HepG2 (cell line): ENCODE data around the gene SPINDOC. TPM values are rescaled to one million over a fixed set of nuclear protein-coding genes. Genes with fewer than 3 reads are reported as not detected.
A peak's percentile ranks its signal among the peaks of the same experiment; 100 is the strongest.

Experiments used
- ATAC-seq: fragments of 200-7000 bp; cut with Tn5 transposase; 3 replicates; pipeline ENCODE4 v1.9.1; 2020; ENCODE audit warnings: mild to moderate bottlenecking, moderate library complexity
- BruUV-seq: library from RNA; stranded (reverse); fragments of 400-500 nt; replicated peaks from 2 replicates; lab custom pipeline; 2021; lab: Mats Ljungman, UMichigan
- CTCF ChIA-PET: fragments of 300-600 bp; formaldehyde crosslinking; extraction: SDS; loops from one replicate; lab custom pipeline; 2021; ENCODE audit warnings: low total read pairs, inconsistent platforms, low intra/inter-chr PET ratio; lab: Yijun Ruan, JAX
- POLR2A ChIA-PET: fragments of 350-600 bp; sonication (Branson Sonifier 250); formaldehyde crosslinking; loops from one replicate; lab custom pipeline; 2020; ENCODE audit warnings: antibody characterized with exemption, inconsistent platforms; lab: Yijun Ruan, JAX
- DNase-seq: peaks from one replicate; pipeline ENCODE4 v3.0.0-alpha.2; 2015; ENCODE audit warnings: low spot score
- FAIRE-seq: peaks from 3 replicates; lab custom pipeline; 2011; peaks lifted over from hg19 to GRCh38; lab: Jason Lieb, UNC
- H2AFZ ChIP-seq: one replicate; pipeline ENCODE4 v1.6.1; 2011; ENCODE audit warnings: low read length, inconsistent platforms
- H3K27ac ChIP-seq: fragments of 300-600 bp; 3 replicates; pipeline ENCODE4 v1.8.0; 2011; ENCODE audit warnings: mixed run types, mild to moderate bottlenecking, mixed read lengths, low read length, inconsistent platforms; ENCODE audit not compliant: insufficient read depth; ENCODE audit errors: extremely low read length
- H3K27me3 ChIP-seq, 2 experiments: fragments of 200-600 bp in 1 of 2; 2 replicates in 1 of 2; 3 replicates in 1 of 2; pipeline versions ENCODE4 v1.6.0 to v1.8.0; 2011; ENCODE audit warnings: low read length in 2 of 2, mild to moderate bottlenecking in 2 of 2, moderate library complexity in 2 of 2, inconsistent platforms in 1 of 2; ENCODE audit not compliant: insufficient read depth in 2 of 2, control insufficient read depth in 1 of 2
- H3K36me3 ChIP-seq, 2 experiments: fragments of 200-600 bp in 1 of 2; replicated peaks in 1 of 2; 2 replicates in 1 of 2; 3 replicates in 1 of 2; pipeline versions ENCODE4 v1.5.1 to v1.8.0; 2011; ENCODE audit warnings: low read length in 2 of 2, inconsistent platforms in 1 of 2; ENCODE audit not compliant: insufficient read depth in 2 of 2, control insufficient read depth in 1 of 2
- H3K4me1 ChIP-seq: 2 replicates; pipeline ENCODE4 v1.5.1; 2012; ENCODE audit warnings: low read length, inconsistent platforms; ENCODE audit not compliant: insufficient read depth
- H3K4me2 ChIP-seq: 2 replicates; pipeline ENCODE4 v1.6.0; 2011; ENCODE audit warnings: low read depth, low read length, inconsistent platforms
- H3K4me3 ChIP-seq, 3 experiments: fragments of 200-600 bp in 1 of 3; sonication (generic), shearing (Covaris generic) in 1 of 3; replicated peaks in 1 of 3; 2 replicates each; pipeline ENCODE4 v1.5.1; 2011 to 2016; ENCODE audit warnings: low read length in 3 of 3, inconsistent platforms in 2 of 3, low read depth in 2 of 3, mild to moderate bottlenecking in 2 of 3, control low read depth in 1 of 3, mixed read lengths in 1 of 3; ENCODE audit not compliant: insufficient read depth in 1 of 3
- H3K79me2 ChIP-seq: one replicate; pipeline ENCODE4 v1.6.1; 2011; ENCODE audit warnings: low read length, inconsistent platforms; ENCODE audit not compliant: insufficient read depth
- H3K9ac ChIP-seq: 2 replicates; pipeline ENCODE4 v1.6.0; 2011; ENCODE audit warnings: mild to moderate bottlenecking, low read depth, low read length, inconsistent platforms; ENCODE audit not compliant: insufficient read depth
- H3K9me3 ChIP-seq: 2 replicates; pipeline ENCODE4 v1.5.1; 2012; ENCODE audit warnings: mild to moderate bottlenecking, low read length
- H4K20me1 ChIP-seq: 2 replicates; pipeline ENCODE4 v1.6.0; 2011; ENCODE audit warnings: inconsistent platforms, mild to moderate bottlenecking, low read length, moderate library complexity; ENCODE audit not compliant: insufficient read depth
- ETV5 ChIP-seq: IDR thresholded peaks from 2 replicates; pipeline ENCODE4 v1.6.1; 2018; ENCODE audit warnings: missing biosample characterization, missing genetic modification reagents, inconsistent platforms, borderline replicate concordance
- SAP130 ChIP-seq: IDR thresholded peaks from 2 replicates; pipeline ENCODE4 v1.6.1; 2016; ENCODE audit warnings: low read depth
- SP4 ChIP-seq: sonication (generic); formaldehyde crosslinking; IDR thresholded peaks from 2 replicates; pipeline ENCODE4 v1.8.1; 2023; ENCODE audit warnings: mild to moderate bottlenecking, missing genetic modification reagents
- ZNF547 ChIP-seq: sonication (generic); formaldehyde crosslinking; IDR thresholded peaks from 2 replicates; pipeline ENCODE4 v1.5.1; 2020; ENCODE audit warnings: mild to moderate bottlenecking, missing genetic modification reagents
- WGBS: methylation state at CpG from one replicate; pipeline ENCODE4 v1.1.6; 2017; ENCODE audit warnings: low lambda C conversion rate; 5-methylcytosine and 5-hydroxymethylcytosine counted together
- in situ Hi-C: cut with HindIII; loops from 2 replicates; pipeline ENCODE4 v1.10.0; 2017; ENCODE audit warnings: low pct_unique_long_range_greater_than_20kb; ENCODE audit not compliant: extremely low pct_ligation_motif_present
- intact Hi-C: fragments of 100-400 bp; cut with micrococcal nuclease; formaldehyde crosslinking; loops from one replicate; pipeline ENCODE4 v1.10.0; 2022; ENCODE audit not compliant: unreplicated experiment
- polyA plus RNA-seq, 8 experiments: library from polyadenylated mRNA; depleted of rRNA in 3 of 8; stranded (reverse) in 7 of 8; unstranded in 1 of 8; fragments of >200 nt; fragmentation: Illumina TruSeq in 4 of 8; extraction: Trizol in 4 of 8; gene quantifications; 2 replicates each; pipeline versions ENCODE4 v1.2.1 to v1.2.3, GENCODE V29; 2011 to 2016; ENCODE audit warnings: low read depth in 4 of 8, missing spikeins in 1 of 8, mixed read lengths in 1 of 8; ENCODE audit not compliant: insufficient read depth in 1 of 8
- total RNA-seq, 5 experiments: library from RNA; depleted of rRNA; stranded (reverse); fragments of >200 nt; fragmentation: Illumina TruSeq; extraction: Trizol; gene quantifications; 2 replicates each; pipeline ENCODE4 v1.2.3, GENCODE V29; 2016; ENCODE audit warnings: low read depth in 1 of 5
- TF ChIP-seq, protein P1 (sequence below): sonication (generic); formaldehyde crosslinking; IDR thresholded peaks from 2 replicates; pipeline ENCODE4 v1.4.0; 2020; ENCODE audit warnings: missing genetic modification reagents

Gene SPINDOC
- total and polyA plus RNA-seq, 2 of the 13 experiments (the other 11 are each of a cell fraction or from before 2014, with no cell fraction given): 21.4 to 29.9 TPM

DNA sequence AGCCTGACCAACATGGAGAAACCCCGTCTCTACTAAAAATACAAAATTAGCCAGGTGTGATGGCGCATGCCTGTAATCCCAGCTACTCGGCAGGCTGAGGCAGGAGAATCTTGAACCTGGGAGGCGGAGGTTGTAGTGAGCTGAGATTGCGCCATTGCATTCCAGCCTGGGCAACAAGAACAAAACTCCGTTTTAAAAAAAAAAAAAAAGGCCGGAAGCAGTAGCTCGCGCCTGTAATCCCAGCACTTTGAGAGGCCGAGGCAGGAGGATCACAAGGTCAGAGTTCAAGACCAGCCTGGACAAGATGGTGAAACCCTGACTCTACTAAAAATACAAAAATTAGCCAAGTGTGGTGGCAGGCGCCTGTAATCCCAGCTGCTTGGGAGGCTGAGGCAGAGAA lies 2.9 kb upstream of the SPINDOC start (continued):
- TF ChIP-seq ETV5 (CRISPR knock-in tag) (peak; percentile 39; the same call in 1 of the 2 replicates), SAP130 (CRISPR knock-in tag) (0 out of 2 replicates have a peak, but pooled peaks have one; percentile 18)
- TF ChIP-seq, protein P1, sequence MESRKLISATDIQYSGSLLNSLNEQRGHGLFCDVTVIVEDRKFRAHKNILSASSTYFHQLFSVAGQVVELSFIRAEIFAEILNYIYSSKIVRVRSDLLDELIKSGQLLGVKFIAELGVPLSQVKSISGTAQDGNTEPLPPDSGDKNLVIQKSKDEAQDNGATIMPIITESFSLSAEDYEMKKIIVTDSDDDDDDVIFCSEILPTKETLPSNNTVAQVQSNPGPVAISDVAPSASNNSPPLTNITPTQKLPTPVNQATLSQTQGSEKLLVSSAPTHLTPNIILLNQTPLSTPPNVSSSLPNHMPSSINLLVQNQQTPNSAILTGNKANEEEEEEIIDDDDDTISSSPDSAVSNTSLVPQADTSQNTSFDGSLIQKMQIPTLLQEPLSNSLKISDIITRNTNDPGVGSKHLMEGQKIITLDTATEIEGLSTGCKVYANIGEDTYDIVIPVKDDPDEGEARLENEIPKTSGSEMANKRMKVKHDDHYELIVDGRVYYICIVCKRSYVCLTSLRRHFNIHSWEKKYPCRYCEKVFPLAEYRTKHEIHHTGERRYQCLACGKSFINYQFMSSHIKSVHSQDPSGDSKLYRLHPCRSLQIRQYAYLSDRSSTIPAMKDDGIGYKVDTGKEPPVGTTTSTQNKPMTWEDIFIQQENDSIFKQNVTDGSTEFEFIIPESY (CRISPR knock-in tag): peak; percentile 72

DNA sequence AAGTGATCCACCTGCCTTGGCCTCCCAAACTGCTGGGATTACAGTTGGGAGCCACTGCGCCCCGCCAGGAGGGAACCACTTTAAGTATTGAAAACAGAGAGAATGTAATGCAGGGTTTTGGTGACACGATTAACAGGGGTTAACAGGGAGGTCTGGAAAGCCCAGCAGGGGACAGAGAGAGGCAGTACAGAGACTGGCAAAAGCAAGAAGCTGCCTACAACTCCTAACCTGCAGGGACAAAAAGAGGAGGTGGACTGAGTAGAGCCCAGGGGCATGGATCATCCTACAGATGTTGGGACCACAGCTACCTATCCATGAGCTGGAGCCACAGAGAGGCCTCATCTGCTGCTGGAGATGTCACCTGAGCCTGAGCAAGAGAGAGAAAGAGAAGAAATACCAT lies 1.7 kb upstream of the SPINDOC start:
- DNase-seq (no peak), FAIRE-seq (no peak), ATAC-seq (peak; percentile 16)
- ChIA-PET POLR2A (interaction anchor here (1.3 to 3.2 kb wide), 3 partner anchors 27 to 44 kb away, joined by 5 to 14 read pairs (median 6); partner anchors contain the start of genes MARK2 and ZFTA), CTCF (interaction anchor here (0.5 kb wide), 1 partner anchor 79 kb away, joined by 3 read pairs; no protein-coding TSS in a partner anchor)
- BruUV-seq: no TSS peak
- peak overlapping the region; percentile 6 to 95 (median 27); a peak in 4 of 6 replicates for H3K4me3 ChIP-seq
- TF ChIP-seq SP4 (CRISPR knock-in tag) (peak; percentile 30; the same call in 1 of the 2 replicates), ZNF547 (CRISPR knock-in tag) (no peak)
- 85% methylated on average over 3 of the region's 3 CpGs for WGBS
- peaks cover 35% of the 10 kb centered on the region for H3K79me2 ChIP-seq
- no peak overlapping the region for H2AFZ ChIP-seq
- H3K9ac ChIP-seq: peak overlapping the region; percentile 11
- in situ Hi-C loops (no loop called here), intact Hi-C loops (no loop called here)
- H3K27ac ChIP-seq: no peak overlapping the region
- H3K9me3 ChIP-seq: no peaks in the 10 kb centered on the region
- H3K27me3 ChIP-seq: no peaks in the 10 kb centered on the region
- peaks cover 3 to 7% of the 10 kb centered on the region in 2 experiments; a peak in 4 of 5 replicates for H3K36me3 ChIP-seq
- peaks cover 51% of the 10 kb centered on the region for H3K4me1 ChIP-seq
- peaks cover 9% of the 10 kb centered on the region for H4K20me1 ChIP-seq
- H3K4me2 ChIP-seq: peak overlapping the region; percentile 83
